Suppressor macrophage treated with lipopolysaccharide for 4 hours (primary cell): Measurements from ENCODE around the gene NFATC2.
A peak's percentile ranks its signal among the peaks of the same experiment; 100 is the strongest.

ENCODE experiments used
- DNase-seq: peaks from one replicate; pipeline ENCODE4 v3.0.0-alpha.2; 2020

Gene NFATC2

DNA sequence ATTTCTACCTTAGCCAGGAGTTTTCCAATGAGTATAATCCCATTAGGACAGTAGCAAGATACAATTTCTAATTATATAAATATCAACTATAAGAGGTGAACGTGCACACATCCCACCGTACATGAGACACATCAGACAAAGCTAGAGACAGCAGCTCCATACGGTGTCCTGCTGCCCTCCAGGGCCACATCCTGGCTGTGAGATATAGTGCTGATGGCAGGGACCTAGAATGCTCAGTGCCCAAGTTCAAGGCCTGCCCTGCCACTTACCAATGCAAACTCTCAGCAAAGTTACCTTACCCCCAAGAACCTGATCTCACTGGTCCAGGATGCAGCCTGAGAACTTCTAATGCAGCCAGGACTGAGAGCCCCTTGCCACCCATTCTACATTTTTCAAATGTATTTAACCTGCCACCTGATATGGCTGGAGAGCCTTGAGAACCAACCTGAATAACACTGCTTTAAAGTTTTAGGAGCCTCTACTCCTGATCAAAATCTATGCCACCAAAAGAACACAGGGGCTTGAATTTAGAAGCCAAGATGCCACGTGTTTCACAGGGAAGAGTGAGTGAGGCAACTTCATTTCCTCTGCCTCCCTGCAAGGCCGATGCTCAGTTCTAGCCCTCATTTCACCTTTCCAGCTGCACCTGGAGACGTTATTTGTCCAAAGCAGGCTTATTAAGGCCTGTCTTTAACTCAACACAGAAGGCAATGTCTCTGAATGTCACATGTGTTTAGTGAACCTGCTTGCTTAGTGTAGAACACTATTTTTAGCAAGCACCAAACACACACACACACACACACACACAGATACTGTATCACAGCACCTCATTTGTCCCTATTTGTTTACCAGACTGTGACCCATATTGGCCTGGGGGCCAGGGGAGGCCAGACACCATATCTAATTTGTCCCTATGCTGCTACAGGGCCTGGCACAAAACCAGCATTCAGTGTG lies 6.1 kb downstream of the NFATC2 start:
- no peak for DNase-seq

DNA sequence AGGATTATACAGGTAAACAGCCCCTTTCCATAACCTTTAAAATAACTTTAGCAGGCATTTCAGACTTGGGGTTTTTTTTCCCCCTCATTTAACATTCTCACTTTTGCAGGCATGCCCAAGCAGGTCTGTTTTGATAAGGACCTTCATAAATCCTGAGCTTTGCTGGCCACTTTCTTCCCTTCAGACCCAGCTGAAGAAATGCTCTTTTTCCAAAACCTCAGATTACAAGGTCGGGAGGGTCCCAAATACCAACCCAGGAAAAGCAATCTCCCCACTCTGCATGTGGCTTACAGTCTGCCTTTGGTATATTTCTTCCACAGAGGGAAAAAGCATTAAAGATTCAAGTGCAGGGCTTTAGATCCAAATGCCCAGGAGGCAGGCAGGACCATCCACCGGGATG lies 6.8 kb downstream of the NFATC2 start:
- no peak for DNase-seq

GRCh38 chr20:51535075-51535386 lies 7.5 kb downstream of the NFATC2 start:
- DNase-seq, result peak; percentile 70

GRCh38 chr20:51533291-51534172 lies 9.0 kb downstream of the NFATC2 start:
- DNase-seq, result no peak

DNA sequence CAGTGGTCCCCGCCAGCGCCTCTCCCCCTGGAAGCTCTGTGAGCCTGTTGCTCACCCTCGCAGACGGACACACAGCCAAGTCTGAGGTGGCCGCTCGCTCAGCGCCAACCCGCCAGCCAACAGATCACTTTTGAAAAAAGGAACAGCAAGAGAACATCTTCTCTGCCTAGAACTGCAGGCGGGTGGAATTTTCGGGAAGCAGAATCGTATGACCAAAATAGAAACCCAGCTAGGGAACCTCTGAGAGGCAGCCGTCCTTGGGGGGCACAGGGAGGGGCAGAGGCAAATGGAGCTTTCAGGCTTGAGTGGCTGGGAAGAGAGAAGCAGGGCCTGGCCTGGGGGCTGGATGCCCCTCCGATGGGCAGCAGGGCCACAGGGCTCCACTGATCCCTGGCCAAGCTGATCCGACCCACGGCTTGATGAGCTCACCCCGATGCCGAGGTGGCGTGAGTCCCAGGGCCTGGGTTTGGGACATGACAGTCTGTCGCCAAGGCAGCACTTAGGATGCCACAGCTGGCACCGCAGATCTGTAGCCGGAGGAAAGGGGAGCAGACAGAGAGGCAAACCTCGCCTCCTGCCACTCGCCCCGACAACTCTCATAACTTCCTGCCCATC lies 9.8 kb downstream of the NFATC2 start:
- peak; percentile 84 for DNase-seq

- no peak for DNase-seq
Measured at GRCh38 chr20:51531712-51532456, 10.6 kb downstream of the NFATC2 start.

GRCh38 chr20:51531141-51531710 lies 11.3 kb downstream of the NFATC2 start:
- DNase-seq, result peak; percentile 56

- no peak for DNase-seq
Measured at GRCh38 chr20:51529758-51530157, 12.8 kb downstream of the NFATC2 start.

- no peak for DNase-seq
Measured at GRCh38 chr20:51529081-51529681, 13.3 kb downstream of the NFATC2 start.

GRCh38 chr20:51528263-51529027 lies 14.1 kb downstream of the NFATC2 start:
- DNase-seq, result no peak

- DNase-seq, result no peak
Measured at GRCh38 chr20:51526754-51527153, 15.8 kb downstream of the NFATC2 start.

- no peak for DNase-seq
Measured at GRCh38 chr20:51526106-51526470, 16.4 kb downstream of the NFATC2 start.

DNA sequence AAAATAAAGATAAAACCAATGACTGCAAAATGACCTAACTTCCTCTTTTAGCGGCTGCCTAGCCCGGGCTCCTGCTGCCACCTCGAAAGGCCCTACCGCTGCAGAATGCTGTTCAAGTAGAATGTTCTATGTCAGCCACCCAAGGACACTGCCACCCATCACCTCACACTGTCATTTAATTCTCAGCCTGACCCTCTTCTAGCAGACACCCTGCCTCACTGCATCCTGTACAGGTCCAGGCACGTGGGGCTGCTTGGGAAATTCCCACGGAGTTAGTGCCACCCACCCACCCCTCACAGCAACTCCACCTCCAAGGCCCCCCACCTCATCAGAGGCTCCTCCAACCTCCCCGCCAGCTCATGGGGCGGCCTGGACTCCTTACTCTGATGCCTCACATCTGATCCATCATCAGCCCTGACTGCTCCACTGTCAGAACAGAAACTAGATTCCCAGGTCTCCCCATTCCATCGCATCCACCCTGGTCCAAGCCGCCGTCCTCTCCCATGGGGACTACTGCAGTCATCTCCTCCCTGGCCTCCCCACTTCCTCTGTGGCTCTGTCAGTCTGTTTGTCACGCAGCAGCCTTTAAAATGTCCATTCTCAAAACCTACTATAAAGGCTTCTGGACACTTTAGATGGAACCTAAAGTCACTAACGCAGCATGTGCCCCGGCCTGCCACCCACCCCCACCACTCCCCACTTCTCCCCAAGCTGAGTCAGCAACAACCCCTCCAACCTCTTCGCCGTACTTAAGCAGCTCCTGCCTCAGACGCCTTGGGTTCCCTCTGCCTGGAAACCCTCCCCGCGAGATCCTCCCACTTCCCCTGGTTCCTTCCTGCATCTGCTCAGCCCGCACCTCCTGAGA lies 17.0 kb downstream of the NFATC2 start:
- DNase-seq, result peak; percentile 41

DNA sequence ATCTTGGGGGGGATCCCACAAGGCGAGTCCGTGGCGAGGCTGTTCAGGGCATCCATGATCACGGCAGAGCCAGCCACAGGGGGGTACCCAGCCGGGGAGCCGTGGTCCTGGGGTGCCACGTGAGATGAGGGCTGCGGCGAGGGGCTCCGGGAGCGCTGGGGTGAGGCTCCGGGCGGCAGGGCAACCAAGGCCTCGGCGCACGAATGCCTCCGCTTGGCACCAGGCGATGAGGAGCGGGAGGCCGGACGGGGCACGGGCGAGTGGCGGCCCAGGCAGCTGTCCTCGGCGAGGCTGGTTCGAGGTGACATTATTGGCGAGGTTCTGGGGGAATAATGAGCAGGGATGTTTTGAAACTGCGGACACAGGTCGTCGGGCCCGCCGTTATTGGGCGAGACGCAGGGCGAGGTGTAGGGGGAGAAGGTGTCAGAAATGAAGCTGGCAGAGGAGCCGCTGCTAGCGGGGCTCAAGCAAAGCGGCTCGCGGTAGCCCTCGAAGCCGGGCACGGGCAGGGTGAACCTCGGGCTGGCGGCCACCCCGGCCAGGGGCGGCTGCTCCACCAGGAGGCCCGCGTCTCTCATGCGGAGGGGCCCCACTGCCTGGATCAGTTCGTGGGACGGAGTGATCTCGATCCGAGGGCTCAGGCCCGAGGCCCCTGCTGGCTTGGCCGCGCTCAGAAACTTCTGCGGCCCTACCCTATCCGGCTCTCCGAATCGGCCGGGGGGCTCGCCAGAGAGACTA lies 19.1 kb downstream of the NFATC2 start:
- DNase-seq, result no peak

DNA sequence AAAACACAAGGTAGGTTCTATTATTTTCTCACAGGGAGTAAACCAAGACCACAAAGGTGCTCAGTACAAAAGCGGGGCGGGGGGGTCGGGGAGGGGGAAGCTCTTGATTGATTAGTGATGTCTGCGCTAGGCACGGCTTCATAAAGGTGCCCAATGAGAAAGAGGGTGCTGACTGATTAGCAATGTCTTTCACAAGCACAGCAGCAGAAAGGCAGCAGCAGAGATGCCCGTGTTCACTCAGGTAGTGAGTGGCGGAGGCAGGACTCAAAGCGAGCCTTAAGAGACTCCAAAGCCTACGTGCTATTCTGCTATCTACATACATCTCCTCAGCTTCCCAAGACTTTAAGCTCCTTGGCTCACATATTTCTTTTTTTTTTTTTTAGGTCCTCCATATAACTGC lies 20.3 kb downstream of the NFATC2 start:
- DNase-seq, result no peak

DNA sequence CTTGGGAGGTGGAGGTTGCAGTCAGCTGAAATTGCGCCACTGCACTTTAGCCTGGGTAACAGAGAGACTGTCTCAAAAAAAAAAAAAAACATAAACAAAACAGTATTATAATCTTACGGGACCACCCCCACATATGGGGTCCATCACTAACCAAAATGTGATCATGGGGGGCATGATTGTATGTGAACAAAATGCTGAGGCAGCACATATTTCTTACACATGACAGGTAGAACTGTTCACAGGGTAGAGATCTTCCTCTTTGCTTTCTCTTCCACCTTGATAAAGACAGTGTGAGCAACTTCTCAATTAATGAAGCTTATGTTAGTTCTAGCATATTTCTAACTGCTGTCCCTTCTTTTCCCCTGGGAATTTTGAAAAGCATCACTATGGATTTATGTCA lies 24.7 kb downstream of the NFATC2 start:
- DNase-seq, result no peak

GRCh38 chr20:51516855-51517254 lies 25.7 kb downstream of the NFATC2 start:
- no peak for DNase-seq

DNA sequence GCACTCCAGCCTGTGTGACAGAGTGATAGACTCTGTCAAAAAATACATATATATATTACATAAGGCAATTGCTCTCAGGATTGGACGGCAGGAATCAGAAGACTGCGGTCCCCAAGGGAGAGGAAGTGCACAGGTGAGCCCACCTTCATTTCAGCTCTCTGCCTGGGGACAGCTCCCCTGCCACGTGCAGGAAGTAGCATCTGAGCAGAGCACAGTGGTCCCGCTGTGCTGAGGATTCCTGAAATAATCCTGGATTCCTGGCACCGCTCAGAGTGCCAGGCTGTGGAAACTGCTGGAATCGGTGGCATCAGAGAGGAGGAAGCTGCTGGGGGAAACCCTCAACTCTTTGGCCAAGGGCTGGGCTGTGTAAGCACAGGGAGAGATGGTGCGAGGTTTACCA lies 27.7 kb downstream of the NFATC2 start:
- no peak for DNase-seq

- DNase-seq, result no peak
Measured at GRCh38 chr20:51514249-51514648, 28.3 kb downstream of the NFATC2 start.
